K562 (cell line): ENCODE results near the gene SERGEF. TPM values are rescaled to one million over a fixed set of nuclear protein-coding genes. Genes with fewer than 3 reads are reported as not detected.

Experiments used
- ATAC-seq: fragments of 200-7000 bp; cut with Tn5 transposase; 3 replicates; pipeline ENCODE4 v1.9.1; 2020; ENCODE audit warnings: moderate library complexity
- BruUV-seq: library from RNA; stranded (reverse); fragments of 400-500 nt; replicated peaks from 2 replicates; lab custom pipeline; 2021; lab: Mats Ljungman, UMichigan
- CTCF ChIA-PET: fragments of 300-600 bp; formaldehyde crosslinking; extraction: SDS; loops from one replicate; lab custom pipeline; 2021; ENCODE audit warnings: low intra/inter-chr PET ratio; lab: Yijun Ruan, JAX
- POLR2A ChIA-PET: fragments of 300-600, 350-650 bp; sonication (Branson Sonifier 250); formaldehyde crosslinking; extraction: SDS; loops from one replicate; lab custom pipeline; 2021; ENCODE audit warnings: antibody characterized with exemption, inconsistent platforms; lab: Yijun Ruan, JAX
- DNase-seq, 4 experiments: peaks; one replicate each; pipeline versions ENCODE4 v3.0.0 to v3.0.0-alpha.2; 2011 to 2018; ENCODE audit warnings: low spot score in 3 of 4, mixed read lengths in 3 of 4; ENCODE audit errors: extremely low read depth in 1 of 4
- FAIRE-seq: peaks from 2 replicates; lab custom pipeline; 2011; peaks lifted over from hg19 to GRCh38; lab: Jason Lieb, UNC
- H2AFZ ChIP-seq: 2 replicates; pipeline ENCODE4 v1.6.0; 2011; ENCODE audit warnings: low read depth, low read length, control low read depth, inconsistent platforms
- H3K27ac ChIP-seq: fragments of 200-600 bp; 3 replicates; pipeline ENCODE4 v1.8.0; 2011; ENCODE audit warnings: low read depth, mild to moderate bottlenecking, control low read depth, inconsistent platforms, low read length, moderate library complexity, mixed read lengths; ENCODE audit errors: extremely low read depth
- H3K27me3 ChIP-seq, 2 experiments: fragments of 300-600 bp in 1 of 2; 2 replicates in 1 of 2; 3 replicates in 1 of 2; pipeline versions ENCODE4 v1.6.0 to v1.8.0; 2011; ENCODE audit warnings: inconsistent platforms in 2 of 2, low read length in 2 of 2, mild to moderate bottlenecking in 1 of 2, mixed read lengths in 1 of 2, moderate library complexity in 1 of 2; ENCODE audit not compliant: control insufficient read depth in 2 of 2, insufficient read depth in 2 of 2
- H3K36me3 ChIP-seq: fragments of 300-600 bp; 3 replicates; pipeline ENCODE4 v1.8.0; 2011; ENCODE audit warnings: mild to moderate bottlenecking, low read length, inconsistent platforms; ENCODE audit not compliant: control insufficient read depth, insufficient read depth
- H3K4me1 ChIP-seq, 2 experiments: fragments of 200-600 bp in 1 of 2; replicated peaks in 1 of 2; 2 replicates in 1 of 2; 3 replicates in 1 of 2; pipeline versions ENCODE4 v1.5.1 to v1.8.0; 2011; ENCODE audit warnings: inconsistent platforms in 2 of 2, low read length in 2 of 2, mild to moderate bottlenecking in 1 of 2, mixed read lengths in 1 of 2, moderate library complexity in 1 of 2; ENCODE audit not compliant: control insufficient read depth in 2 of 2, insufficient read depth in 2 of 2
- H3K4me2 ChIP-seq: 2 replicates; pipeline ENCODE4 v1.6.1; 2011; ENCODE audit warnings: low read length, control low read depth, inconsistent platforms, mixed read lengths; ENCODE audit not compliant: insufficient read depth
- H3K4me3 ChIP-seq: fragments of 200-600 bp; sonication (generic), shearing (Covaris generic); 2 replicates; pipeline ENCODE4 v1.5.1; 2016; ENCODE audit warnings: control low read depth, inconsistent platforms
- H3K79me2 ChIP-seq: fragments of 200-600 bp; 3 replicates; pipeline ENCODE4 v1.8.0; 2011; ENCODE audit warnings: low read length, inconsistent platforms; ENCODE audit not compliant: control insufficient read depth, insufficient read depth
- H3K9ac ChIP-seq, 2 experiments: 2 replicates each; pipeline versions ENCODE4 v1.6.0 to v1.6.1; 2011; ENCODE audit warnings: low read depth in 2 of 2, low read length in 2 of 2, control low read depth in 1 of 2, inconsistent platforms in 1 of 2, mild to moderate bottlenecking in 1 of 2, mixed read lengths in 1 of 2; ENCODE audit not compliant: insufficient read depth in 1 of 2
- H3K9me1 ChIP-seq: one replicate; pipeline ENCODE4 v1.6.0; 2011; ENCODE audit warnings: inconsistent platforms, mild to moderate bottlenecking, low read length, moderate library complexity; ENCODE audit not compliant: control insufficient read depth, insufficient read depth
- H3K9me3 ChIP-seq: replicated peaks from 2 replicates; pipeline ENCODE4 v1.5.1; 2011; ENCODE audit warnings: low read depth, low read length, inconsistent platforms; ENCODE audit not compliant: control insufficient read depth, insufficient read depth
- H4K20me1 ChIP-seq: replicated peaks from 2 replicates; pipeline ENCODE4 v1.6.1; 2011; ENCODE audit warnings: low read length, inconsistent platforms, mixed read lengths; ENCODE audit not compliant: control insufficient read depth, insufficient read depth
- CHD1 ChIP-seq: fragments of 200-600 bp; sonication (generic); IDR thresholded peaks from one replicate; pipeline ENCODE4 v1.6.1; 2012; ENCODE audit warnings: mild to moderate bottlenecking, moderate library complexity, low read length, inconsistent platforms
- FOS ChIP-seq: IDR thresholded peaks from 3 replicates; pipeline ENCODE4 v1.6.1; 2011; ENCODE audit not compliant: insufficient read length; ENCODE audit errors: extremely low read depth
- RBM22 ChIP-seq: fragments of 200-400 bp; formaldehyde crosslinking; IDR thresholded peaks from 2 replicates; pipeline ENCODE4 v1.6.1; 2018; ENCODE audit warnings: low read length, low read depth; ENCODE audit not compliant: poor library complexity, severe bottlenecking
- SIN3A ChIP-seq, 2 experiments: fragments of 150-350 bp in 1 of 2; IDR thresholded peaks; 2 replicates each; pipeline ENCODE4 v1.6.1; 2011 to 2016; ENCODE audit warnings: borderline replicate concordance in 2 of 2, low read depth in 2 of 2, low read length in 2 of 2, mild to moderate bottlenecking in 2 of 2, moderate library complexity in 2 of 2; ENCODE audit not compliant: control insufficient read depth in 1 of 2
- SMAD1 ChIP-seq: fragments of 150-350 bp; IDR thresholded peaks from 2 replicates; pipeline ENCODE4 v1.6.1; 2014; ENCODE audit warnings: low read length, low read depth; ENCODE audit not compliant: partially characterized antibody
- ZNF232 ChIP-seq: sonication (generic); formaldehyde crosslinking; IDR thresholded peaks from 2 replicates; pipeline ENCODE4 v1.8.0; 2022; ENCODE audit warnings: mild to moderate bottlenecking, missing genetic modification reagents
- ZNF24 ChIP-seq: fragments of 450-650 bp; IDR thresholded peaks from 2 replicates; pipeline ENCODE4 v1.6.1; 2016
- ZNF431 ChIP-seq: sonication (generic); formaldehyde crosslinking; IDR thresholded peaks from 2 replicates; pipeline ENCODE4 v1.8.0; 2022; ENCODE audit warnings: mild to moderate bottlenecking, missing genetic modification reagents
- WGBS: fragments of 100-300 bp; shearing (Covaris generic); methylation state at CpG from one replicate; pipeline ENCODE4 v1.1.6; 2016; ENCODE audit warnings: low coverage, mixed read lengths; ENCODE audit not compliant: insufficient coverage; ENCODE audit errors: missing lambda C conversion rate; 5-methylcytosine and 5-hydroxymethylcytosine counted together
- in situ Hi-C: fragments of 300-500 bp; cut with MboI; formaldehyde crosslinking; loops from 4 replicates; pipeline ENCODE4 v1.15.0; 2018; ENCODE audit warnings: inconsistent platforms, mixed read lengths
- intact Hi-C: fragments of 100-400 bp; cut with micrococcal nuclease; formaldehyde crosslinking; loops from 2 replicates; pipeline ENCODE4 v1.14.2; 2022
- polyA plus RNA-seq, 8 experiments: library from polyadenylated mRNA; depleted of rRNA in 4 of 8; stranded (reverse) in 5 of 8; unstranded in 3 of 8; fragments of >200 nt; fragmentation: Nextera tagmentation in 2 of 8; fragmentation: Illumina TruSeq in 1 of 8; extraction: Ambion mirVana in 2 of 8; extraction: Trizol in 1 of 8; gene quantifications; 2 replicates each; pipeline versions ENCODE4 v1.2.1 to v1.2.3, GENCODE V29; 2011 to 2014; ENCODE audit warnings: inconsistent platforms in 1 of 8, missing spikeins in 1 of 8
- total RNA-seq, 7 experiments: library from RNA; depleted of rRNA in 6 of 7; stranded (reverse); fragments of >200 nt in 6 of 7; fragmentation: Illumina TruSeq in 2 of 7; extraction: Trizol in 2 of 7; gene quantifications; 2 replicates each; pipeline versions ENCODE4 v1.2.1 to v1.2.3, GENCODE V29; 2011 to 2021; ENCODE audit warnings: low replicate concordance in 1 of 7
- TF ChIP-seq, protein P1 (sequence below): fragments of 250-450 bp; sonication (Bioruptor Pico); IDR thresholded peaks from 2 replicates; pipeline ENCODE4 v1.4.0; 2020

Gene SERGEF
- total and polyA plus RNA-seq, 9 of the 15 experiments (the other 6 are each of a cell fraction or from before 2014, with no cell fraction given) = 10.2 to 28.0 (median 19.9) TPM

DNA sequence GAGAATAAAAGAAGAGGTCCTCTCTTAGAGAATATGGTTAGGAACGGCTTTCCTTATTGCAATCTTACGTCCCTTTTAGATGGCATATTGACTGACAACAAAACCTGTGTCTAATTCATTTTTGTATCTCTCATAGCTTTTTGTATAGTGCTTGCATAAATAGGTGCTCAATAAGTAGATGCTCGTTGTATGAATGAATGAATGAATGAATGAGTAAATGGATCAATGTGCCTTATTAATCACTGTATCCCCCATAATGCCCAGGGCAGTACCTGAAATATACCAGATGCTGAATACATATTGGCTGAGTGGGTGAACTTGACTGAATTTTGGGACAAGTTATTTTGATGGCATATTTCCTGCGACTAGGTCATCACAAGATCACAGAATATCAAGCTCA lies 97.9 kb downstream of the SERGEF start:
- WGBS = 66% methylated on average over 4 of the region's 4 CpGs
- no peak for DNase-seq
- TF ChIP-seq, protein P1, sequence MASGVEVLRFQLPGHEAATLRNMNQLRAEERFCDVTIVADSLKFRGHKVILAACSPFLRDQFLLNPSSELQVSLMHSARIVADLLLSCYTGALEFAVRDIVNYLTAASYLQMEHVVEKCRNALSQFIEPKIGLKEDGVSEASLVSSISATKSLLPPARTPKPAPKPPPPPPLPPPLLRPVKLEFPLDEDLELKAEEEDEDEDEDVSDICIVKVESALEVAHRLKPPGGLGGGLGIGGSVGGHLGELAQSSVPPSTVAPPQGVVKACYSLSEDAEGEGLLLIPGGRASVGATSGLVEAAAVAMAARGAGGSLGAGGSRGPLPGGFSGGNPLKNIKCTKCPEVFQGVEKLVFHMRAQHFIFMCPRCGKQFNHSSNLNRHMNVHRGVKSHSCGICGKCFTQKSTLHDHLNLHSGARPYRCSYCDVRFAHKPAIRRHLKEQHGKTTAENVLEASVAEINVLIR (CRISPR knock-in tag) = no peak
- peak; percentile 77; the same call in 1 of the 2 replicates for TF ChIP-seq ZNF24
- FAIRE-seq = no peak
- H4K20me1 ChIP-seq = no peaks in the 10 kb centered on the region
- intact Hi-C loops = no loop called here
- no peak overlapping the region for H3K4me2 ChIP-seq
- H2AFZ ChIP-seq = no peak overlapping the region
- no peaks in the 10 kb centered on the region for H3K9me1 ChIP-seq
- CTCF ChIA-PET = no interaction called here
- H3K27ac ChIP-seq = no peak overlapping the region
- no peaks in the 10 kb centered on the region for H3K4me1 ChIP-seq
- H3K9ac ChIP-seq = no peak overlapping the region
- H3K27me3 ChIP-seq = no peaks in the 10 kb centered on the region
- in situ Hi-C loops = no loop called here
- no peaks in the 10 kb centered on the region for H3K36me3 ChIP-seq
- no TSS peak for BruUV-seq
- no peak overlapping the region for H3K4me3 ChIP-seq
- POLR2A ChIA-PET = no interaction called here
- no peaks in the 10 kb centered on the region for H3K79me2 ChIP-seq
- no peak for ATAC-seq
- H3K9me3 ChIP-seq = no peaks in the 10 kb centered on the region

DNA sequence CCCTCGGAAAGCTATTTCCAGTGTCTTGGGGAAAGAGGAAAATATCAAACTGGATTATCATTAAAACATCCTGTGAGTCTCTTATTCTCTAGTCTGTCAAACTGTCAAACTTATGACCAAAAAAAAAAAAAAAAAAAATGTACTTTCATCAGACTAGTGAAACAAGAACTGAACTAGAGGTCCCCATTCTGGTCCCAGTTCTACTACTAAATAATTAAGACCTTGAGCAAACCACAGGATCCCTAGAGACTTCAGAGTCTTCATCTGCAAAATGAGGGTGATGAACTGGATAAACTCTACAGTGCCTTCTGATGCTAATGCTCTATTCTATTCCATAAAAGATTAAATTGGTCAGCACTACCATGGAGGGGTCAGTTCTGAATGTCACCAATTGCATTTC lies 105.8 kb downstream of the SERGEF start:
- in situ Hi-C loops (no loop called here), intact Hi-C loops (loop anchor here (10.0 kb wide), 2 partner anchors 58 to 172 kb away; partner anchors contain the start of gene KCNC1)
- POLR2A ChIA-PET = no interaction called here
- no peak overlapping the region for H2AFZ ChIP-seq
- no peaks in the 10 kb centered on the region for H4K20me1 ChIP-seq
- 83% methylated on average over 1 of the region's 1 CpG for WGBS
- H3K9ac ChIP-seq = no peak overlapping the region
- CTCF ChIA-PET = no interaction called here
- H3K36me3 ChIP-seq = no peaks in the 10 kb centered on the region
- no peak for DNase-seq
- no TSS peak for BruUV-seq
- H3K27me3 ChIP-seq = no peaks in the 10 kb centered on the region
- no peaks in the 10 kb centered on the region for H3K9me1 ChIP-seq
- no peaks in the 10 kb centered on the region for H3K9me3 ChIP-seq
- no peaks in the 10 kb centered on the region for H3K4me1 ChIP-seq
- H3K27ac ChIP-seq = no peak overlapping the region
- ATAC-seq = no peak
- no peaks in the 10 kb centered on the region for H3K79me2 ChIP-seq
- no peak for FAIRE-seq
- TF ChIP-seq SIN3A (IDR thresholded peaks at IDR 0.05; ENCODE audit: borderline replicate concordance in 2 of 2, control insufficient read depth in 1 of 2, low read depth in 2 of 2, low read length in 2 of 2) (no peak), CHD1 (no peak), ZNF431 (CRISPR knock-in tag) (no peak), RBM22 (no peak), ZNF232 (CRISPR knock-in tag) (no peak), SMAD1 (no peak), FOS (no peak)
- H3K4me2 ChIP-seq = no peak overlapping the region
- H3K4me3 ChIP-seq = no peak overlapping the region
